Psoas muscle (tissue), 8 donors: Measurements from ENCODE around the gene VMAC. TPM values are rescaled to one million over a fixed set of nuclear protein-coding genes. Genes with fewer than 3 reads are reported as not detected.

Source experiments
- ATAC-seq, 4 donors: fragments of 200-7000 bp; cut with Tn5 transposase; one replicate each; pipeline ENCODE4 v1.9.1; 2020; ENCODE audit warnings: moderate library complexity in 3 of 4, mild to moderate bottlenecking in 2 of 4
- DNase-seq, 2 donors: peaks; one replicate each; pipeline ENCODE4 v3.0.0-alpha.2; 2020
- H3K27ac ChIP-seq: fragments of 200-600 bp; one replicate; pipeline ENCODE4 v1.8.0; 2022
- H3K27me3 ChIP-seq, 3 donors: fragments of 200-600 bp in 1 of 3; one replicate each; pipeline versions ENCODE4 v1.6.1 to v1.8.0; 2013 to 2022; ENCODE audit warnings: low read length in 2 of 3, mild to moderate bottlenecking in 2 of 3, moderate library complexity in 1 of 3; ENCODE audit not compliant: insufficient read depth in 3 of 3
- H3K36me3 ChIP-seq, 2 donors: fragments of 200-600 bp in 1 of 2; one replicate each; pipeline versions ENCODE4 v1.6.1 to v1.8.0; 2013 to 2022; ENCODE audit warnings: low read depth in 1 of 2, mild to moderate bottlenecking in 1 of 2, moderate library complexity in 1 of 2; ENCODE audit not compliant: insufficient read depth in 1 of 2
- H3K4me1 ChIP-seq: fragments of 200-600 bp; one replicate; pipeline ENCODE4 v1.8.0; 2022
- H3K4me3 ChIP-seq: fragments of 200-600 bp; one replicate; pipeline ENCODE4 v1.8.0; 2022; ENCODE audit warnings: mild to moderate bottlenecking
- H3K9me3 ChIP-seq: fragments of 200-600 bp; one replicate; pipeline ENCODE4 v1.8.0; 2022
- CTCF ChIP-seq: fragments of 200-600 bp; IDR thresholded peaks from one replicate; pipeline ENCODE4 v1.8.0; 2022; ENCODE audit warnings: antibody characterized with exemption
- WGBS, 3 donors: extraction: QIAGEN DNeasy Blood & Tissue Kit; methylation state at CpG; one replicate each; pipeline versions ENCODE4 v1.1.6 to v1.1.7; 2013; 5-methylcytosine and 5-hydroxymethylcytosine counted together
- intact Hi-C, 2 donors: fragments of 100-400 bp; cut with DNase I; formaldehyde crosslinking; loops; one replicate each; pipeline versions ENCODE4 v1.11.0 to v1.14.2; 2022
- polyA plus RNA-seq, 3 donors: library from polyadenylated mRNA; stranded (reverse); fragments of 200-250 nt; gene quantifications; one replicate each; pipeline ENCODE4 v1.2.3, GENCODE V29; 2013
- total RNA-seq, 4 donors: library from RNA; stranded (reverse); fragmentation: NEBNext Ultra II Directional in 2 of 4; extraction: Animal tissue kit (Norgen Biotek cat#: 25700) in 2 of 4; gene quantifications; one replicate each; pipeline versions ENCODE4 v1.2.1 to v1.2.4, GENCODE V29; 2021 to 2023
- donor health status: healthy with polysubstance abuse.
- donor health status: DM: no; HTN: no; CAD: no; lungs with moderate emphysema.
- donor health status: Bipolar disorder and iron deficiency.
- donor health status: healthy.
- donor health status: DM: yes; HTN: yes; CAD: no.
- donor health status: DM: no; HTN: no; CAD: no.
- donor health status: DM: no; HTN: no; CAD: no.
- donor health status: DM: yes; HTN: yes; CAD: no.

The VMAC gene
- total and polyA plus RNA-seq, 7 donors, result 0.73 to 3.0 (median 0.89) TPM

GRCh38 chr19:5958074-5958850, 53.6 kb downstream of the VMAC start:
- ATAC-seq (no peak), DNase-seq (no peak)
- H3K9me3 ChIP-seq, result no peaks in the 10 kb centered on the region
- WGBS, 3 donors, result 77 to 86% (median 81%) methylated on average over 21 of the region's 21 CpGs
- H3K4me1 ChIP-seq, result peaks cover 60% of the 10 kb centered on the region
- intact Hi-C loops, result no loop called here
- TF ChIP-seq CTCF, result no peak
- no peaks in the 10 kb centered on the region for H3K27me3 ChIP-seq
- no peak overlapping the region for H3K27ac ChIP-seq
- no peak overlapping the region for H3K4me3 ChIP-seq
- H3K36me3 ChIP-seq, result peaks cover 0 to 4% of the 10 kb centered on the region in 2 donors

- intact Hi-C loops, result no loop called here
- no peak for TF ChIP-seq CTCF
- DNase-seq (no peak), ATAC-seq (no peak)
- no peak overlapping the region for H3K27ac ChIP-seq
- H3K4me1 ChIP-seq, result peaks cover 57% of the 10 kb centered on the region
- peaks cover 0 to 4% of the 10 kb centered on the region in 2 donors for H3K36me3 ChIP-seq
- H3K27me3 ChIP-seq, result no peaks in the 10 kb centered on the region
- 90 to 92% (median 91%) methylated on average over 10 of the region's 10 CpGs for WGBS, 3 donors
- H3K4me3 ChIP-seq, result no peak overlapping the region
- H3K9me3 ChIP-seq, result no peaks in the 10 kb centered on the region
Measured at GRCh38 chr19:5958851-5959122, 54.1 kb downstream of the VMAC start.

- Histone ChIP-seq H3K36me3 (peaks cover 0 to 4% of the 10 kb centered on the region in 2 donors), H3K27me3 (no peaks in the 10 kb centered on the region), H3K27ac (no peak overlapping the region), H3K4me3 (no peak overlapping the region), H3K4me1 (peaks cover 50% of the 10 kb centered on the region), H3K9me3 (no peaks in the 10 kb centered on the region)
- 74 to 77% (median 76%) methylated on average over 14 of the region's 14 CpGs for WGBS, 3 donors
- no peak for TF ChIP-seq CTCF
- ATAC-seq (no peak), DNase-seq (no peak)
- intact Hi-C loops, result no loop called here
Measured at GRCh38 chr19:5959260-5960004, 54.8 kb downstream of the VMAC start.

Other genes with a start within 250 kb of the VMAC start
- gene MICOS13, start 224.4 kb upstream of the VMAC start, total RNA-seq, result 100 to 1,000 TPM; 103 to 133 (median 119) TPM
- gene MICOS13, start 224.4 kb upstream of the VMAC start, polyA plus RNA-seq, result 100 to 1,000 TPM; 138 to 245 (median 234) TPM
- gene HSD11B1L, start 223.8 kb upstream of the VMAC start, total RNA-seq, result 1 to 10 TPM; 4.5 to 6.2 (median 4.6) TPM
- 10 to 100 TPM in 2 of 3 donors, 1 to 10 TPM in 1; 4.7 to 15.6 (median 11.7) TPM for gene HSD11B1L, start 223.8 kb upstream of the VMAC start, polyA plus RNA-seq
- 100 to 1,000 TPM; 440 to 572 (median 473) TPM for gene RPL36, start 214.6 kb upstream of the VMAC start, total RNA-seq
- gene RPL36, start 214.6 kb upstream of the VMAC start, polyA plus RNA-seq, result 100 to 1,000 TPM; 647 to 814 (median 648) TPM
- 10 to 100 TPM; 61.0 to 97.1 (median 73.8) TPM for gene LONP1, start 184.7 kb upstream of the VMAC start, total RNA-seq
- 100 to 1,000 TPM in 1 of 3 donors, 10 to 100 TPM in 2; 58.6 to 127 (median 83.3) TPM for gene LONP1, start 184.7 kb upstream of the VMAC start, polyA plus RNA-seq
- gene CATSPERD, start 184.2 kb upstream of the VMAC start, total RNA-seq, result not detected
- not detected for gene CATSPERD, start 184.2 kb upstream of the VMAC start, polyA plus RNA-seq
- 1 to 10 TPM in 3 of 4 donors, under 1 TPM in 1; 0.92 to 2.3 (median 1.5) TPM for gene PRR22, start 120.1 kb upstream of the VMAC start, total RNA-seq
- 1 to 10 TPM in 1 of 3 donors, under 1 TPM in 2; 0.57 to 2.7 (median 0.87) TPM for gene PRR22, start 120.1 kb upstream of the VMAC start, polyA plus RNA-seq
- gene DUS3L, start 113.7 kb upstream of the VMAC start, total RNA-seq, result 10 to 100 TPM; 13.4 to 29.9 (median 20.6) TPM
- 10 to 100 TPM; 23.2 to 40.1 (median 26.8) TPM for gene DUS3L, start 113.7 kb upstream of the VMAC start, polyA plus RNA-seq
- gene NRTN, start 99.8 kb upstream of the VMAC start, total RNA-seq, result not detected
- not detected for gene NRTN, start 99.8 kb upstream of the VMAC start, polyA plus RNA-seq
- not detected for gene FUT6, start 65.2 kb upstream of the VMAC start, total RNA-seq
- gene FUT6, start 65.2 kb upstream of the VMAC start, polyA plus RNA-seq, result under 1 TPM in 2 of 3 donors, not detected in 1; 0.03 TPM
- gene FUT3, start 53.4 kb upstream of the VMAC start, total RNA-seq, result under 1 TPM in 1 of 4 donors, not detected in 3; 0.19 TPM
- gene FUT3, start 53.4 kb upstream of the VMAC start, polyA plus RNA-seq, result under 1 TPM in 1 of 3 donors, not detected in 2; 0.03 TPM
- not detected for gene FUT5, start 34.3 kb upstream of the VMAC start, total RNA-seq
- not detected for gene FUT5, start 34.3 kb upstream of the VMAC start, polyA plus RNA-seq
- 100 to 1,000 TPM; 240 to 367 (median 285) TPM for gene NDUFA11, start 1.1 kb upstream of the VMAC start, total RNA-seq
- 100 to 1,000 TPM; 373 to 503 (median 438) TPM for gene NDUFA11, start 1.1 kb upstream of the VMAC start, polyA plus RNA-seq
- gene CAPS, start 9.4 kb downstream of the VMAC start, total RNA-seq, result 1 to 10 TPM; 1.3 to 2.9 (median 1.5) TPM
- 1 to 10 TPM; 1.2 to 1.7 (median 1.5) TPM for gene CAPS, start 9.4 kb downstream of the VMAC start, polyA plus RNA-seq
- 10 to 100 TPM; 48.4 to 50.0 (median 48.9) TPM for gene RANBP3, start 73.3 kb downstream of the VMAC start, total RNA-seq
- 10 to 100 TPM; 40.5 to 71.7 (median 43.9) TPM for gene RANBP3, start 73.3 kb downstream of the VMAC start, polyA plus RNA-seq
- 1 to 10 TPM in 2 of 4 donors, under 1 TPM in 2; 0.71 to 2.1 (median 1.3) TPM for gene RFX2, start 205.6 kb downstream of the VMAC start, total RNA-seq
- gene RFX2, start 205.6 kb downstream of the VMAC start, polyA plus RNA-seq, result 1 to 10 TPM in 2 of 3 donors, under 1 TPM in 1; 0.58 to 1.5 (median 1.0) TPM
- not detected for gene ACSBG2, start 230.8 kb downstream of the VMAC start, total RNA-seq
- gene ACSBG2, start 230.8 kb downstream of the VMAC start, polyA plus RNA-seq, result not detected